NCI-H146 treated with DMSO at 0.1 percent for 48 hours (cell line): ENCODE data around the gene PTGES3L.
A peak's percentile ranks its signal among the peaks of the same experiment; 100 is the strongest.
"Not testable (repeated sequence)": the region's sequence is repeated elsewhere in the genome, so short reads cannot be mapped to it uniquely, and the experiment has no call there.

Experiments used
- DNase-seq: peaks from one replicate; lab custom pipeline; 2025; ENCODE audit not compliant: unreplicated experiment; lab: John Stamatoyannopoulos, UW

The PTGES3L gene

GRCh38 chr17:42922294-42922693, 57.6 kb downstream of the PTGES3L start:
- DNase-seq: no peak

DNA sequence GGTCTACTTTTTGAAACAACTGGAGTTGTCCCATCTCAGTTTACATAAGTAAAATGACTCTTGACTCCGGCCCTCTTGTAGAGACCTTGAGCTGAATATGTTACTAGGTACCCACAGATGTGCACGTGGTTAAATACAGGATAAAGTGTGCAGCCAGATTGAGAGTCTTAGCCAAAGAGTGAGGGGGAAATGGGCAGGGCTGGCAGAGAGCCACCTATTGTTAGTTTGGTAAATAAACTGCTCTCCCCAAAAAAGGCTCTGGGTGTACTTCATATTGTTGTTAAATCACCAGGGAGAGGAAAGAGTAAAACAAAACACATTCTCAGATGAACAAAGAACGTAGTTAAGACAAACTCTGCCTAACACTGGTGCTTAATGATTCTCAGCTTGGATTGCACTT, 59.0 kb downstream of the PTGES3L start:
- no peak for DNase-seq

DNA sequence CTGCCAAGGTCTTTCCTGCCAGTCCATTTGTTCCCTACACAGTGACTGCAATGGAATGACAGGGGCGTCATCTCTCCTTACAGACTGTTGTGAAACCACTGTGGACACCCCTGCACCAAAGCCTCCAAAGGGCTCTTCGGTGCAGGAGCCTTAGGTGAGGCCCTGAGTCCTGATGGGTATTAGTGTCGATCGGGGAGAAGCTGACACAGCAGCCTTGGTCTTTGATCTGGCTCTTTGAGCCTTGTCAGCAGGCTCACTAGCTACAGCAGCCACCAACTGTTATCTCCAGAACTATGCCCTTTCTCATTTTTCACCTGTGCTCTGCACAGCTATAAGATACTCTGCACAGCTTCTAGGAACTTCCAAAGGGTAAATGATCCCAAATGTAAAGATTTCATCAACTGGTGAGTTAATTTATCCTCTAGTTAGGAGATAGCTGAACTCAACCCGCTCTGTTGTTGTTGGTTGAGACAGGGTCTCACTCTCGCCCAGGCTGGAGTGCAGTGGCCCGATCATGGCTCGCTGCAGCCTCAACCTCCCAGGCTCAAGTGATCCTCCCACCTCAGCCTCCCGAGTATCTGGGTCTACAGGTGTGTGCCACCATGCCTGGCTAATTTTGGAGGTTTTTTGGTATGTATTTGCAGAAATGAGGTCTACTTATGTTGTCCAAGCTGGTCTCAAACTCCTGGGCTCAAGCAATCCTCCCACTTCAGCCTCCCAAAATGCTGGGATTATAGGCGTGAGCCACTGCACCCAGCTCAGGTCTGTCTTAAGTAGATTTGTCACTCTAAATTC, 59.6 kb downstream of the PTGES3L start:
- no peak for DNase-seq

DNA sequence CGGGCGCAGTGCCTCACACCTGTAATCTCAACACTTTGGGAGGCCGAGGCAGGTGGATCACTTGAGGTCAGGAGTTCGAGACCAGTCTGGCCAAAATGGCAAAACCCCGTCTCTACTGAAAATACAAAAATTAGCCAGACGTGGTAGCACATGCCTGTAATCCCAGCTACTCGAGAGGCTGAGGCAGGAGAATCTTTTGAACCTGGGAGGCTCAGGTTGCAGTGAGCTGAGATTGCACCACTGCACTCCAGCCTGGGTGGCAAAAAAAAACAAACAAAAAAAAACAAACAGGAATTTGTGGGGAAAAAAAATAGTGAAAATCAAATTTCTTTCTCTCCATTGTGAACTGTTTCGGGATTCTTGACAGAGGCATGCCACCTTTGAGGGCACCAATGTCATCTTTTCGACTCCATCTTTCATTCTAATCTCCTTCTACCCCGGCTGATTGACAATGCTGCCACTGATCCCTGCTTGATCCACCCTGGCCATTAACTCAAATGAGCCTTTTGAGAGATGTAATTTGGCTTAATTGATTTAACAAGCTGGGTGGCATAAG, 60.3 kb downstream of the PTGES3L start:
- not testable (repeated sequence) for DNase-seq

GRCh38 chr17:42918902-42919521, 60.9 kb downstream of the PTGES3L start:
- DNase-seq: peak; percentile 93
